ENCODE data around the gene SLC12A8. TPM values are rescaled to one million over a fixed set of nuclear protein-coding genes. Genes with fewer than 3 reads are reported as not detected.
"Not testable (repeated sequence)": the region's sequence is repeated elsewhere in the genome, so short reads cannot be mapped to it uniquely, and the experiment has no call there.

SLC12A8 gene
- polyA plus RNA-seq, 4 donors: 0.81 to 25.4 (median 4.9) TPM

GRCh38 chr3:125102470-125102869 lies 110.1 kb downstream of the SLC12A8 start:
- 85 to 89% (median 86%) methylated on average over 6 of the region's 6 CpGs for WGBS, 3 donors
- Histone ChIP-seq H3K4me1 (ENCODE audit: control insufficient read depth in 3 of 3, insufficient read depth in 2 of 3, low read depth in 1 of 3, low read length in 2 of 3) (no peaks in the 10 kb centered on the region), H3K27me3 (ENCODE audit: control insufficient read depth in 3 of 3, insufficient read depth in 3 of 3, low read length in 3 of 3) (no peaks in the 10 kb centered on the region), H3K27ac (ENCODE audit: low read depth in 1 of 3, low read length in 2 of 3) (no peak overlapping the region), H3K36me3 (ENCODE audit: control insufficient read depth in 3 of 3, insufficient read depth in 2 of 3, low read depth in 1 of 3, low read length in 3 of 3) (peaks cover 0 to 2% (median 0%) of the 10 kb centered on the region in 3 donors), H3K9me3 (ENCODE audit: control insufficient read depth in 2 of 2, insufficient read depth in 1 of 2, low read depth in 1 of 2, low read length in 1 of 2) (no peaks in the 10 kb centered on the region), H3K4me3 (ENCODE audit: low read depth in 1 of 3, low read length in 3 of 3) (no peak overlapping the region)
- FAIRE-seq (no peak), DNase-seq (no peak)

GRCh38 chr3:125098611-125099291 lies 113.8 kb downstream of the SLC12A8 start:
- Histone ChIP-seq H3K27ac (ENCODE audit: low read depth in 1 of 3, low read length in 2 of 3) (no peak overlapping the region), H3K27me3 (ENCODE audit: control insufficient read depth in 3 of 3, insufficient read depth in 3 of 3, low read length in 3 of 3) (no peaks in the 10 kb centered on the region), H3K36me3 (ENCODE audit: control insufficient read depth in 3 of 3, insufficient read depth in 2 of 3, low read depth in 1 of 3, low read length in 3 of 3) (peaks cover 0 to 2% (median 0%) of the 10 kb centered on the region in 3 donors), H3K4me3 (ENCODE audit: low read depth in 1 of 3, low read length in 3 of 3) (no peak overlapping the region), H3K9me3 (ENCODE audit: control insufficient read depth in 2 of 2, insufficient read depth in 1 of 2, low read depth in 1 of 2, low read length in 1 of 2) (peaks cover 0 to 3% of the 10 kb centered on the region in 2 donors), H3K4me1 (ENCODE audit: control insufficient read depth in 3 of 3, insufficient read depth in 2 of 3, low read depth in 1 of 3, low read length in 2 of 3) (no peaks in the 10 kb centered on the region)
- 81 to 92% (median 83%) methylated on average over 4 of the region's 4 CpGs for WGBS, 3 donors
- no peak for FAIRE-seq
- no peak for DNase-seq

- Histone ChIP-seq H3K27me3 (ENCODE audit: control insufficient read depth in 3 of 3, insufficient read depth in 3 of 3, low read length in 3 of 3) (no peaks in the 10 kb centered on the region), H3K4me3 (ENCODE audit: low read depth in 1 of 3, low read length in 3 of 3) (no peak overlapping the region), H3K9me3 (ENCODE audit: control insufficient read depth in 2 of 2, insufficient read depth in 1 of 2, low read depth in 1 of 2, low read length in 1 of 2) (peaks cover 0 to 3% of the 10 kb centered on the region in 2 donors), H3K4me1 (ENCODE audit: control insufficient read depth in 3 of 3, insufficient read depth in 2 of 3, low read depth in 1 of 3, low read length in 2 of 3) (no peaks in the 10 kb centered on the region), H3K36me3 (ENCODE audit: control insufficient read depth in 3 of 3, insufficient read depth in 2 of 3, low read depth in 1 of 3, low read length in 3 of 3) (peaks cover 2 to 9% (median 2%) of the 10 kb centered on the region in 3 donors), H3K27ac (ENCODE audit: low read depth in 1 of 3, low read length in 2 of 3) (no peak overlapping the region)
- DNase-seq (no peak), FAIRE-seq (no peak)
Observed at GRCh38 chr3:125090649-125091048, 121.9 kb downstream of the SLC12A8 start.

GRCh38 chr3:125087768-125088391 lies 124.7 kb downstream of the SLC12A8 start:
- WGBS, 3 donors: 82 to 97% (median 84%) methylated on average over 6 of the region's 6 CpGs
- Histone ChIP-seq H3K27me3 (ENCODE audit: control insufficient read depth in 3 of 3, insufficient read depth in 3 of 3, low read length in 3 of 3) (no peaks in the 10 kb centered on the region), H3K9me3 (ENCODE audit: control insufficient read depth in 2 of 2, insufficient read depth in 1 of 2, low read depth in 1 of 2, low read length in 1 of 2) (no peaks in the 10 kb centered on the region), H3K36me3 (ENCODE audit: control insufficient read depth in 3 of 3, insufficient read depth in 2 of 3, low read depth in 1 of 3, low read length in 3 of 3) (peaks cover 3 to 15% (median 5%) of the 10 kb centered on the region in 3 donors), H3K27ac (ENCODE audit: low read depth in 1 of 3, low read length in 2 of 3) (no peak overlapping the region), H3K4me1 (ENCODE audit: control insufficient read depth in 3 of 3, insufficient read depth in 2 of 3, low read depth in 1 of 3, low read length in 2 of 3) (no peaks in the 10 kb centered on the region), H3K4me3 (ENCODE audit: low read depth in 1 of 3, low read length in 3 of 3) (no peak overlapping the region)
- FAIRE-seq (no peak), DNase-seq (no peak)

GRCh38 chr3:125085166-125085565 lies 127.4 kb downstream of the SLC12A8 start:
- peaks cover 3 to 20% (median 5%) of the 10 kb centered on the region in 3 donors for H3K36me3 ChIP-seq (ENCODE audit: control insufficient read depth in 3 of 3, insufficient read depth in 2 of 3, low read depth in 1 of 3, low read length in 3 of 3)
- DNase-seq (no peak), FAIRE-seq (no peak)
- no peaks in the 10 kb centered on the region for H3K4me1 ChIP-seq (ENCODE audit: control insufficient read depth in 3 of 3, insufficient read depth in 2 of 3, low read depth in 1 of 3, low read length in 2 of 3)
- no peaks in the 10 kb centered on the region for H3K27me3 ChIP-seq (ENCODE audit: control insufficient read depth in 3 of 3, insufficient read depth in 3 of 3, low read length in 3 of 3)
- no peak overlapping the region for H3K27ac ChIP-seq (ENCODE audit: low read depth in 1 of 3, low read length in 2 of 3)
- H3K9me3 ChIP-seq (ENCODE audit: control insufficient read depth in 2 of 2, insufficient read depth in 1 of 2, low read depth in 1 of 2, low read length in 1 of 2): no peaks in the 10 kb centered on the region
- H3K4me3 ChIP-seq (ENCODE audit: low read depth in 1 of 3, low read length in 3 of 3): no peak overlapping the region

GRCh38 chr3:125083776-125084175 lies 128.8 kb downstream of the SLC12A8 start:
- Histone ChIP-seq H3K36me3 (ENCODE audit: control insufficient read depth in 3 of 3, insufficient read depth in 2 of 3, low read depth in 1 of 3, low read length in 3 of 3) (peaks cover 3 to 24% (median 5%) of the 10 kb centered on the region in 3 donors), H3K27ac (ENCODE audit: low read depth in 1 of 3, low read length in 2 of 3) (no peak overlapping the region), H3K4me3 (ENCODE audit: low read depth in 1 of 3, low read length in 3 of 3) (no peak overlapping the region), H3K9me3 (ENCODE audit: control insufficient read depth in 2 of 2, insufficient read depth in 1 of 2, low read depth in 1 of 2, low read length in 1 of 2) (no peaks in the 10 kb centered on the region), H3K27me3 (ENCODE audit: control insufficient read depth in 3 of 3, insufficient read depth in 3 of 3, low read length in 3 of 3) (no peaks in the 10 kb centered on the region), H3K4me1 (ENCODE audit: control insufficient read depth in 3 of 3, insufficient read depth in 2 of 3, low read depth in 1 of 3, low read length in 2 of 3) (no peaks in the 10 kb centered on the region)
- 82 to 89% (median 86%) methylated on average over 10 of the region's 10 CpGs for WGBS, 3 donors
- DNase-seq (no peak), FAIRE-seq (no peak)

- H3K9me3 ChIP-seq (ENCODE audit: control insufficient read depth in 2 of 2, insufficient read depth in 1 of 2, low read depth in 1 of 2, low read length in 1 of 2); H3K4me1 ChIP-seq (ENCODE audit: control insufficient read depth in 3 of 3, insufficient read depth in 2 of 3, low read depth in 1 of 3, low read length in 2 of 3); DNase-seq; H3K27ac ChIP-seq (ENCODE audit: low read depth in 1 of 3, low read length in 2 of 3); H3K4me3 ChIP-seq (ENCODE audit: low read depth in 1 of 3, low read length in 3 of 3); H3K27me3 ChIP-seq (ENCODE audit: control insufficient read depth in 3 of 3, insufficient read depth in 3 of 3, low read length in 3 of 3); FAIRE-seq: not testable (repeated sequence)
- 77 to 92% (median 77%) methylated on average over 4 of the region's 4 CpGs for WGBS, 3 donors
- H3K36me3 ChIP-seq (ENCODE audit: control insufficient read depth in 3 of 3, insufficient read depth in 2 of 3, low read depth in 1 of 3, low read length in 3 of 3): peaks cover 3 to 25% (median 5%) of the 10 kb centered on the region in 3 donors
Observed at GRCh38 chr3:125082339-125082738, 130.2 kb downstream of the SLC12A8 start.

GRCh38 chr3:125080077-125080476 lies 132.5 kb downstream of the SLC12A8 start:
- Histone ChIP-seq H3K4me3 (ENCODE audit: low read depth in 1 of 3, low read length in 3 of 3) (no peak overlapping the region), H3K27ac (ENCODE audit: low read depth in 1 of 3, low read length in 2 of 3) (no peak overlapping the region), H3K27me3 (ENCODE audit: control insufficient read depth in 3 of 3, insufficient read depth in 3 of 3, low read length in 3 of 3) (no peaks in the 10 kb centered on the region), H3K9me3 (ENCODE audit: control insufficient read depth in 2 of 2, insufficient read depth in 1 of 2, low read depth in 1 of 2, low read length in 1 of 2) (no peaks in the 10 kb centered on the region), H3K36me3 (ENCODE audit: control insufficient read depth in 3 of 3, insufficient read depth in 2 of 3, low read depth in 1 of 3, low read length in 3 of 3) (peaks cover 2 to 22% (median 3%) of the 10 kb centered on the region in 3 donors), H3K4me1 (ENCODE audit: control insufficient read depth in 3 of 3, insufficient read depth in 2 of 3, low read depth in 1 of 3, low read length in 2 of 3) (no peaks in the 10 kb centered on the region)
- DNase-seq (no peak), FAIRE-seq (no peak)
- WGBS, 3 donors: 94 to 100% (median 99%) methylated on average over 1 of the region's 1 CpG
